C4-2B (cell line): ENCODE measurements around the gene KCNIP1.

Experiments
- CTCF ChIP-seq: fragments of 450-650 bp; conservative IDR thresholded peaks from 2 replicates; pipeline ENCODE4 v1.5.1; 2017; ENCODE audit warnings: mild to moderate bottlenecking
- ZFX ChIP-seq: fragments of 450-650 bp; IDR thresholded peaks from 2 replicates; pipeline ENCODE4 v1.6.1; 2017

- TF ChIP-seq CTCF (no peak), ZFX (no peak)
These were observed 189.9 kb downstream of the KCNIP1 start for GRCh38 chr5:170693701-170694100.
